Neural cell (in vitro differentiated cells): ENCODE results near the gene PEX11A. TPM values are rescaled to one million over a fixed set of nuclear protein-coding genes. Genes with fewer than 3 reads are reported as not detected.

Experiments used
- H2AFZ ChIP-seq: fragments of 200-600, 300-800 bp; sonication (generic), shearing (Covaris generic); 2 replicates; pipeline ENCODE4 v1.6.0; 2014; ENCODE audit warnings: low read depth, mild to moderate bottlenecking, antibody characterized with exemption, low read length, moderate library complexity
- H3F3A ChIP-seq: fragments of 200-600 bp; shearing (Covaris generic); 2 replicates; pipeline ENCODE4 v1.6.1; 2016; ENCODE audit warnings: mild to moderate bottlenecking, moderate library complexity, mixed read lengths, antibody characterized with exemption, low read length; ENCODE audit not compliant: insufficient read depth, poor library complexity, severe bottlenecking
- H3K27ac ChIP-seq: fragments of 200-600, 300-800 bp; sonication (generic), shearing (Covaris generic); 2 replicates; pipeline ENCODE4 v1.5.1; 2014; ENCODE audit warnings: mild to moderate bottlenecking, low read length, moderate library complexity
- H3K27me3 ChIP-seq: fragments of 300-800, 200-600 bp; sonication (generic), shearing (Covaris generic); 2 replicates; pipeline ENCODE4 v1.6.0; 2014; ENCODE audit warnings: mild to moderate bottlenecking, low read depth, low read length, moderate library complexity; ENCODE audit not compliant: insufficient read depth
- H3K36me3 ChIP-seq: fragments of 300-800, 200-600 bp; sonication (generic), shearing (Covaris generic); 2 replicates; pipeline ENCODE4 v1.5.1; 2014; ENCODE audit warnings: mild to moderate bottlenecking, antibody characterized with exemption, low read length, moderate library complexity; ENCODE audit not compliant: insufficient read depth
- H3K4me2 ChIP-seq: fragments of 300-800, 200-600 bp; sonication (generic), shearing (Covaris generic); 2 replicates; pipeline ENCODE4 v1.6.0; 2014; ENCODE audit warnings: mild to moderate bottlenecking, low read length
- H3K4me3 ChIP-seq: fragments of 300-800, 200-600 bp; sonication (generic), shearing (Covaris generic); 2 replicates; pipeline ENCODE4 v1.5.1; 2014; ENCODE audit warnings: mild to moderate bottlenecking, low read length, moderate library complexity
- H3K79me2 ChIP-seq: fragments of 200-600 bp; shearing (Covaris generic); replicated peaks from 2 replicates; pipeline ENCODE4 v1.6.0; 2014; ENCODE audit warnings: mild to moderate bottlenecking, low read length, moderate library complexity; ENCODE audit not compliant: insufficient read depth
- H3K9ac ChIP-seq: fragments of 300-800, 200-600 bp; sonication (generic), shearing (Covaris generic); 2 replicates; pipeline ENCODE4 v1.6.1; 2016; ENCODE audit warnings: mild to moderate bottlenecking, low read length, mixed read lengths
- H3K9me2 ChIP-seq: fragments of 200-600 bp; shearing (Covaris generic); 2 replicates; pipeline ENCODE4 v1.6.1; 2016; ENCODE audit warnings: mild to moderate bottlenecking, low read length, mixed read lengths; ENCODE audit not compliant: insufficient read depth
- H3K9me3 ChIP-seq: fragments of 200-600, 300-800 bp; sonication (generic), shearing (Covaris generic); 2 replicates; pipeline ENCODE4 v1.6.1; 2016; ENCODE audit warnings: mild to moderate bottlenecking, mixed run types, low read length, moderate library complexity, mixed read lengths
- H4K20me1 ChIP-seq: fragments of 200-600 bp; shearing (Covaris generic); 2 replicates; pipeline ENCODE4 v1.6.1; 2016; ENCODE audit warnings: mild to moderate bottlenecking, mixed run types; ENCODE audit not compliant: insufficient read depth
- EP300 ChIP-seq: fragments of 450-650 bp; conservative IDR thresholded peaks from 2 replicates; pipeline ENCODE4 v1.6.1; 2014; ENCODE audit warnings: antibody characterized with exemption, mild to moderate bottlenecking, moderate library complexity; ENCODE audit not compliant: poor library complexity, severe bottlenecking
- EZH2 ChIP-seq: fragments of 200-600, 300-800 bp; shearing (Covaris generic), sonication (generic); IDR thresholded peaks from 2 replicates; pipeline ENCODE4 v1.6.1; 2014; ENCODE audit warnings: antibody characterized with exemption, low read length, borderline replicate concordance, mild to moderate bottlenecking; ENCODE audit not compliant: insufficient read depth, poor library complexity, severe bottlenecking
- MXI1 ChIP-seq: fragments of 450-650 bp; conservative IDR thresholded peaks from 2 replicates; pipeline ENCODE4 v1.6.1; 2014; ENCODE audit warnings: antibody characterized with exemption, mild to moderate bottlenecking; ENCODE audit not compliant: poor library complexity, severe bottlenecking
- POLR2AphosphoS5 ChIP-seq: IDR thresholded peaks from 2 replicates; pipeline ENCODE4 v1.6.1; 2012
- RAD21 ChIP-seq: fragments of 450-650 bp; conservative IDR thresholded peaks from 2 replicates; pipeline ENCODE4 v1.6.1; 2014; ENCODE audit warnings: antibody characterized with exemption, mild to moderate bottlenecking, moderate library complexity
- SMC3 ChIP-seq: fragments of 450-650 bp; conservative IDR thresholded peaks from 2 replicates; pipeline ENCODE4 v1.6.1; 2014; ENCODE audit warnings: antibody characterized with exemption, mild to moderate bottlenecking, moderate library complexity; ENCODE audit not compliant: poor library complexity
- TAF1 ChIP-seq: IDR thresholded peaks from 2 replicates; pipeline ENCODE4 v1.6.1; 2012; ENCODE audit warnings: low read depth
- polyA plus RNA-seq: library from polyadenylated mRNA; depleted of rRNA; stranded (reverse); fragments of >200 nt; gene quantifications from 2 replicates; pipeline ENCODE4 v1.2.3, GENCODE V29; 2014
- TF ChIP-seq, protein P1 (sequence below): fragments of 450-650 bp; IDR thresholded peaks from 2 replicates; pipeline ENCODE4 v1.5.1; 2014; ENCODE audit warnings: antibody characterized with exemption, mild to moderate bottlenecking, moderate library complexity; ENCODE audit not compliant: poor library complexity, severe bottlenecking
- TF ChIP-seq, protein P2 (sequence below): IDR thresholded peaks from 2 replicates; pipeline ENCODE4 v1.6.1; 2012; ENCODE audit warnings: borderline replicate concordance

The PEX11A gene
- polyA plus RNA-seq, 1 donor from 2014 or later = 13.6 TPM

DNA sequence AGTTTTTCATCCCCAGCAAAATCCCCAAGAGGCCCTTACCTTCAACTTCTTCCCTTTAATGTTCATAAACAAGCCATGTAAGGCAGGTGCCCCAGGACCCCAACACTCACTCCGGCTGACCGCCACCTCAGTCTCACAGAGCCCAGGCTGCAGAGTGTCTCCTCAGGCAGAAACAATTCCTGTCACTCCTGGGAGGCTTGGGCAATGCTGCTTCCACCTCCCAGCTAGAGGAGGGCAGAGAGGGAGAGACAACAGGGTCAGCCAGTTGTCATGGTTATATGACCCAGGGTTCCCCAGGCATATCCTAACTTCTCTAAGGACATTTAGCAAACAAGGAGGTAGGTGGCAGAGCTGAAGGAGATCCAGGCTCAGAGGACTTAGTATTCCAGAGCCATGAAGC lies 11.3 kb downstream of the PEX11A start, which contains the start of gene PLIN1:
PLIN1 (minus strand) TSS at position 156 of the 400 bp plus-strand sequence. CDS start 1,878 bp downstream, outside the sequence.
- H3K36me3 ChIP-seq = no peaks in the 10 kb centered on the region
- H3K4me2 ChIP-seq = no peak within 1 kb of the TSS
- H4K20me1 ChIP-seq = no peaks in the 10 kb centered on the region
- no peaks in the 10 kb centered on the region for H3K9me2 ChIP-seq
- no peak within 1 kb of the TSS for H2AFZ ChIP-seq
- H3K9me3 ChIP-seq = no peaks in the 10 kb centered on the region
- H3F3A ChIP-seq = no peaks in the 10 kb centered on the region
- no peaks in the 10 kb centered on the region for H3K79me2 ChIP-seq
- no peak within 1 kb of the TSS for H3K9ac ChIP-seq
- no peak within 1 kb of the TSS for H3K27ac ChIP-seq
- H3K4me3 ChIP-seq = no peak within 1 kb of the TSS
- TF ChIP-seq EP300 (no peak), TAF1 (no peak), POLR2AphosphoS5 (no peak), RAD21 (no peak), EZH2 (no peak), SMC3 (no peak), MXI1 (no peak)
- TF ChIP-seq, protein P1, sequence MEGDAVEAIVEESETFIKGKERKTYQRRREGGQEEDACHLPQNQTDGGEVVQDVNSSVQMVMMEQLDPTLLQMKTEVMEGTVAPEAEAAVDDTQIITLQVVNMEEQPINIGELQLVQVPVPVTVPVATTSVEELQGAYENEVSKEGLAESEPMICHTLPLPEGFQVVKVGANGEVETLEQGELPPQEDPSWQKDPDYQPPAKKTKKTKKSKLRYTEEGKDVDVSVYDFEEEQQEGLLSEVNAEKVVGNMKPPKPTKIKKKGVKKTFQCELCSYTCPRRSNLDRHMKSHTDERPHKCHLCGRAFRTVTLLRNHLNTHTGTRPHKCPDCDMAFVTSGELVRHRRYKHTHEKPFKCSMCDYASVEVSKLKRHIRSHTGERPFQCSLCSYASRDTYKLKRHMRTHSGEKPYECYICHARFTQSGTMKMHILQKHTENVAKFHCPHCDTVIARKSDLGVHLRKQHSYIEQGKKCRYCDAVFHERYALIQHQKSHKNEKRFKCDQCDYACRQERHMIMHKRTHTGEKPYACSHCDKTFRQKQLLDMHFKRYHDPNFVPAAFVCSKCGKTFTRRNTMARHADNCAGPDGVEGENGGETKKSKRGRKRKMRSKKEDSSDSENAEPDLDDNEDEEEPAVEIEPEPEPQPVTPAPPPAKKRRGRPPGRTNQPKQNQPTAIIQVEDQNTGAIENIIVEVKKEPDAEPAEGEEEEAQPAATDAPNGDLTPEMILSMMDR = no peak
- TF ChIP-seq, protein P2, sequence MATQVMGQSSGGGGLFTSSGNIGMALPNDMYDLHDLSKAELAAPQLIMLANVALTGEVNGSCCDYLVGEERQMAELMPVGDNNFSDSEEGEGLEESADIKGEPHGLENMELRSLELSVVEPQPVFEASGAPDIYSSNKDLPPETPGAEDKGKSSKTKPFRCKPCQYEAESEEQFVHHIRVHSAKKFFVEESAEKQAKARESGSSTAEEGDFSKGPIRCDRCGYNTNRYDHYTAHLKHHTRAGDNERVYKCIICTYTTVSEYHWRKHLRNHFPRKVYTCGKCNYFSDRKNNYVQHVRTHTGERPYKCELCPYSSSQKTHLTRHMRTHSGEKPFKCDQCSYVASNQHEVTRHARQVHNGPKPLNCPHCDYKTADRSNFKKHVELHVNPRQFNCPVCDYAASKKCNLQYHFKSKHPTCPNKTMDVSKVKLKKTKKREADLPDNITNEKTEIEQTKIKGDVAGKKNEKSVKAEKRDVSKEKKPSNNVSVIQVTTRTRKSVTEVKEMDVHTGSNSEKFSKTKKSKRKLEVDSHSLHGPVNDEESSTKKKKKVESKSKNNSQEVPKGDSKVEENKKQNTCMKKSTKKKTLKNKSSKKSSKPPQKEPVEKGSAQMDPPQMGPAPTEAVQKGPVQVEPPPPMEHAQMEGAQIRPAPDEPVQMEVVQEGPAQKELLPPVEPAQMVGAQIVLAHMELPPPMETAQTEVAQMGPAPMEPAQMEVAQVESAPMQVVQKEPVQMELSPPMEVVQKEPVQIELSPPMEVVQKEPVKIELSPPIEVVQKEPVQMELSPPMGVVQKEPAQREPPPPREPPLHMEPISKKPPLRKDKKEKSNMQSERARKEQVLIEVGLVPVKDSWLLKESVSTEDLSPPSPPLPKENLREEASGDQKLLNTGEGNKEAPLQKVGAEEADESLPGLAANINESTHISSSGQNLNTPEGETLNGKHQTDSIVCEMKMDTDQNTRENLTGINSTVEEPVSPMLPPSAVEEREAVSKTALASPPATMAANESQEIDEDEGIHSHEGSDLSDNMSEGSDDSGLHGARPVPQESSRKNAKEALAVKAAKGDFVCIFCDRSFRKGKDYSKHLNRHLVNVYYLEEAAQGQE = no peak
- H3K27me3 ChIP-seq = no peaks in the 10 kb centered on the region

- no peak overlapping the region for H3K4me2 ChIP-seq
- no peaks in the 10 kb centered on the region for H4K20me1 ChIP-seq
- no peaks in the 10 kb centered on the region for H3K79me2 ChIP-seq
- TF ChIP-seq SMC3 (no peak), POLR2AphosphoS5 (no peak), EP300 (no peak), MXI1 (no peak), EZH2 (no peak), TAF1 (no peak), RAD21 (no peak)
- TF ChIP-seq, protein P1 = no peak
- TF ChIP-seq, protein P2 = no peak
- H3F3A ChIP-seq = no peaks in the 10 kb centered on the region
- no peak overlapping the region for H2AFZ ChIP-seq
- no peak overlapping the region for H3K9ac ChIP-seq
- no peaks in the 10 kb centered on the region for H3K9me3 ChIP-seq
- no peak overlapping the region for H3K4me3 ChIP-seq
- no peaks in the 10 kb centered on the region for H3K9me2 ChIP-seq
- no peaks in the 10 kb centered on the region for H3K27me3 ChIP-seq
- H3K36me3 ChIP-seq = no peaks in the 10 kb centered on the region
- no peak overlapping the region for H3K27ac ChIP-seq
Measured at GRCh38 chr15:89677381-89677780, 13.2 kb downstream of the PEX11A start.
